Brain microvascular endothelial cell (primary cell): ENCODE measurements around the gene KLC4.

ENCODE experiments used
- DNase-seq: peaks from one replicate; pipeline ENCODE4 v3.0.0-alpha.2; 2020
- H3K27ac ChIP-seq: fragments of 250-450 bp; sonication (Bioruptor Pico); 2 replicates; pipeline ENCODE4 v1.5.1; 2020; ENCODE audit warnings: mild to moderate bottlenecking, moderate library complexity
- H3K27me3 ChIP-seq: fragments of 250-450 bp; sonication (Bioruptor Pico); replicated peaks from 2 replicates; pipeline ENCODE4 v1.5.1; 2020; ENCODE audit warnings: mild to moderate bottlenecking
- H3K36me3 ChIP-seq: fragments of 250-450 bp; sonication (Bioruptor Pico); replicated peaks from 2 replicates; pipeline ENCODE4 v1.5.1; 2020; ENCODE audit warnings: mild to moderate bottlenecking
- H3K4me3 ChIP-seq: 2 replicates; pipeline ENCODE4 v1.5.1; 2011; ENCODE audit warnings: low read depth, mild to moderate bottlenecking, control low read depth, low read length, moderate library complexity
- CTCF ChIP-seq: IDR thresholded peaks from 2 replicates; pipeline ENCODE4 v1.5.1; 2011; ENCODE audit warnings: low read depth, mild to moderate bottlenecking, moderate library complexity, low read length, control low read depth, inconsistent platforms; ENCODE audit errors: missing control alignments
- in situ Hi-C: cut with HindIII; loops from 2 replicates; pipeline ENCODE4 v1.10.0; 2017; ENCODE audit warnings: low sequenced_read_pairs, low pct_ligation_motif_present

KLC4 gene

GRCh38 chr6:43095939-43096338 lies 36.5 kb downstream of the KLC4 start:
- no peak for DNase-seq
- no peak overlapping the region for H3K27ac ChIP-seq

DNA sequence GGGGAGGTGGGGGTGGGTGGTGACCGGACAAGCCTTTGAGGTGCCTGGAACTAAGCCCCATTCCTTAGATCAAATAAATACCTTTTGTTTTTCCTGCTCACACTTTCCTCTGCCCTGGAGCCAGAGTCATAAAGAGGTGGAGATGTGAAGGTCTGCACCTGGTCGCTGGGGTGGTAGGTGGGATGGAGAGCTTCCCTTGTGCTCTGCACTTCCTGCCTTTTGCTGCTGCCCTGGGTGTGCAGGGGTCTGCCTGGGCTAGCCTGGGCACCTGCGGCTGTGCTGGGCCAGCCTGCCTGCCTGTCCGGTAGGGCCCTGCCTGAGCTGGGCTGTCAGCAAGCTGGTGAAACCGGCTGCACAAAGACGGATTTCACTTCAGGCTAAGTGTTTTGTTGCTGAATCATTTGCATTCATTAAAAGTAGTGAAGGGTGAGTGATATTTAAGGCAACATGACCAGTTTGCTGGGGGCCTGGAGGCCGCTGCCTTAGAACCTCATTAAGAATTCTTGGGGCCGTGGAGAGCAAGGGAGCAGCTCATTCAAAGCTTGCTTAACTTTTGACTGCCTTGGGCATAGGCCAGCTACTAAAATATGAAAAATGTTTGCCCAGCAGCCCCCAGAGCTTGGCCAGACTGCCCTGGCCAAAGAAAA lies 37.1 kb downstream of the KLC4 start:
- Histone ChIP-seq H3K27me3 (no peaks in the 10 kb centered on the region), H3K4me3 (no peak overlapping the region), H3K36me3 (no peaks in the 10 kb centered on the region), H3K27ac (peak overlapping the region; percentile 25)
- no peak for TF ChIP-seq CTCF
- peak; percentile 42 for DNase-seq
- in situ Hi-C loops = no loop called here

More at GRCh38 chr6:43095939-43096338, 36.5 kb downstream of the KLC4 start:
- in situ Hi-C loops = no loop called here
- Histone ChIP-seq H3K36me3 (no peaks in the 10 kb centered on the region), H3K4me3 (no peak overlapping the region), H3K27me3 (no peaks in the 10 kb centered on the region)
- no peak for TF ChIP-seq CTCF

DNA sequence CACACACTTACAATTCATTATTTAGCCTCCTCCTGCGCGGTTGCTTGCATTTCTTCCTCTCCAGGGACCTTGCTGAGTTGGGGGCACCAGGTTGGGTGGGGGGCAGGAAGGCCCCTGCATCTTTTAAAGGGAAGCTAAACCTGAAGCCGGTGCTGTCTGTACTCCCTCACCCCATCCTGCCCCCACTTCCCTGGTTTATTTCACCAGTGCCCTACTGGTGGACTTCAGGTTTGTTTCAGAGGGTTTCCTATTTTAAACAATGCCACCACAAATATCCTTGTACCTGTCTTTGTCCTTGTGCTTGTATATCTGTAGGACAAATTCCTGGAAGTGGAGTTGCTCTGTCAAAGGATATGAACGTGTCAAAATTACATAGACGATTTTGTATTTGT lies 37.7 kb downstream of the KLC4 start:
- Histone ChIP-seq H3K4me3 (no peak overlapping the region), H3K27me3 (no peaks in the 10 kb centered on the region), H3K36me3 (no peaks in the 10 kb centered on the region), H3K27ac (peak overlapping the region; percentile 25)
- peak; percentile 13 for TF ChIP-seq CTCF
- DNase-seq = no peak
- in situ Hi-C loops = no loop called here

- Histone ChIP-seq H3K36me3 (no peaks in the 10 kb centered on the region), H3K4me3 (no peak overlapping the region), H3K27ac (no peak overlapping the region), H3K27me3 (no peaks in the 10 kb centered on the region)
- no peak for DNase-seq
- no peak for TF ChIP-seq CTCF
- in situ Hi-C loops = no loop called here
These were observed 38.1 kb downstream of the KLC4 start for GRCh38 chr6:43097502-43097901.

DNA sequence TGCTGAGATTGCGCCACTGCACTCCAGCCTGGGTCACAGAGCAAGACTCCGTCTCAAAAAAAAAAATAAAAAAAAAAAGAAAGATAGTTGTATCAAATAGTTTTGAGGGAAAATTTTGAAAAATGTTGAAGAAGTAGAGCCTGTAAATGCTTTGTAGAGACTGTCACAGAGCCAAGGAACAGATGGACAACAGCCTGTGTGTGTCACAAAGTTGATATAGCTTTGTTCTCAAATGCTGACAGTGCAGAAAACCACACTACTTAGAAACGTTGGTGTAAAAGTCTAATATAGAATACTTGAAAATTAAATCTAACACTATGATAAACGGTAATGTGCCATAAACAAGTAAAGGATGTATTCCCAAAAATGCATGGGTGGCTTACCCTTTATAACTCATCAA lies 42.1 kb downstream of the KLC4 start:
- in situ Hi-C loops = no loop called here
- TF ChIP-seq CTCF = no peak
- H3K36me3 ChIP-seq = no peaks in the 10 kb centered on the region
- no peak overlapping the region for H3K27ac ChIP-seq
- H3K4me3 ChIP-seq = no peak overlapping the region
- H3K27me3 ChIP-seq = no peaks in the 10 kb centered on the region
- DNase-seq = no peak
